GM20000 (cell line): ENCODE measurements around the gene GRIN2D.

Source experiments
- DNase-seq: peaks from one replicate; pipeline ENCODE4 v3.0.0; 2012; ENCODE audit warnings: low spot score
- CTCF ChIP-seq: IDR thresholded peaks from 2 replicates; pipeline ENCODE4 v1.5.1; 2012; ENCODE audit warnings: mild to moderate bottlenecking, control low read depth; ENCODE audit errors: extremely low read depth, missing control alignments

Gene GRIN2D

GRCh38 chr19:48393559-48394330 is at the start of gene GRIN2D:
GRIN2D (plus strand) TSS chr19:48393668; CDS start chr19:48398393, 4,725 bp downstream.
- TF ChIP-seq CTCF, result no peak
- DNase-seq, result no peak

- TF ChIP-seq CTCF, result no peak
- no peak for DNase-seq
These were observed 48.6 kb upstream of the GRIN2D start for GRCh38 chr19:48344892-48345291.

- no peak for TF ChIP-seq CTCF
- DNase-seq, result no peak
These were observed 47.3 kb upstream of the GRIN2D start for GRCh38 chr19:48346191-48346590.

- no peak for TF ChIP-seq CTCF
- DNase-seq, result no peak
These were observed 45.4 kb upstream of the GRIN2D start for GRCh38 chr19:48348045-48348444.

- DNase-seq, result no peak
- no peak for TF ChIP-seq CTCF
These were observed 44.7 kb upstream of the GRIN2D start for GRCh38 chr19:48348737-48349136.

GRCh38 chr19:48350856-48351255 is 42.6 kb upstream of the GRIN2D start:
- no peak for TF ChIP-seq CTCF
- DNase-seq, result no peak

- TF ChIP-seq CTCF, result peak; percentile 71
- DNase-seq, result peak; percentile 78
These were observed 42.1 kb upstream of the GRIN2D start for GRCh38 chr19:48351341-48351752.
